H9 (cell line): ENCODE data around the gene FBN2. TPM values are rescaled to one million over a fixed set of nuclear protein-coding genes. Genes with fewer than 3 reads are reported as not detected.

ENCODE experiments used
- DNase-seq: peaks from one replicate; pipeline ENCODE4 v3.0.0-alpha.2; 2017
- H2AFZ ChIP-seq: one replicate; pipeline ENCODE4 v1.6.1; 2013; ENCODE audit warnings: mild to moderate bottlenecking, low read length, control low read depth, moderate library complexity
- H2AK5ac ChIP-seq: 2 replicates; pipeline ENCODE4 v1.6.1; 2013; ENCODE audit warnings: low read length, control low read depth, mixed read lengths; ENCODE audit not compliant: insufficient read length
- H2BK120ac ChIP-seq: one replicate; pipeline ENCODE4 v1.6.1; 2013; ENCODE audit warnings: low read depth, mild to moderate bottlenecking, low read length, control low read depth, inconsistent platforms; ENCODE audit not compliant: poor library complexity, severe bottlenecking
- H2BK12ac ChIP-seq: 2 replicates; pipeline ENCODE4 v1.6.1; 2013; ENCODE audit warnings: low read length, control low read depth, mixed read lengths, low read depth; ENCODE audit not compliant: insufficient read length
- H2BK15ac ChIP-seq: 2 replicates; pipeline ENCODE4 v1.6.1; 2013; ENCODE audit warnings: low read depth, low read length, control low read depth
- H2BK20ac ChIP-seq: one replicate; pipeline ENCODE4 v1.6.1; 2013; ENCODE audit warnings: low read depth, mild to moderate bottlenecking, low read length, control low read depth, inconsistent platforms; ENCODE audit not compliant: poor library complexity, severe bottlenecking
- H2BK5ac ChIP-seq: 2 replicates; pipeline ENCODE4 v1.6.1; 2013; ENCODE audit warnings: low read length, control low read depth, mixed read lengths; ENCODE audit not compliant: insufficient read length
- H3K14ac ChIP-seq: 2 replicates; pipeline ENCODE4 v1.6.1; 2013; ENCODE audit warnings: low read length, control low read depth; ENCODE audit not compliant: insufficient read depth
- H3K18ac ChIP-seq: 2 replicates; pipeline ENCODE4 v1.6.1; 2013; ENCODE audit warnings: low read depth, mild to moderate bottlenecking, mixed read lengths, low read length, control low read depth; ENCODE audit not compliant: insufficient read length
- H3K23ac ChIP-seq: 2 replicates; pipeline ENCODE4 v1.6.1; 2013; ENCODE audit warnings: low read length, control low read depth, mixed read lengths, low read depth; ENCODE audit not compliant: insufficient read length
- H3K23me2 ChIP-seq: 2 replicates; pipeline ENCODE4 v1.6.1; 2013; ENCODE audit warnings: low read depth, mild to moderate bottlenecking, mixed read lengths, low read length, control low read depth; ENCODE audit not compliant: insufficient read length, poor library complexity, severe bottlenecking
- H3K27ac ChIP-seq: 2 replicates; pipeline ENCODE4 v1.5.1; 2013; ENCODE audit warnings: low read length, control low read depth, mixed read lengths, low read depth; ENCODE audit not compliant: insufficient read length
- H3K27me3 ChIP-seq: 2 replicates; pipeline ENCODE4 v1.6.1; 2013; ENCODE audit warnings: low read length, control low read depth, inconsistent platforms; ENCODE audit not compliant: insufficient read depth
- H3K4ac ChIP-seq: 2 replicates; pipeline ENCODE4 v1.6.1; 2013; ENCODE audit warnings: low read depth, mild to moderate bottlenecking, control low read depth, inconsistent platforms, low read length, moderate library complexity
- H3K4me1 ChIP-seq: 2 replicates; pipeline ENCODE4 v1.6.1; 2013; ENCODE audit warnings: low read length, control low read depth, inconsistent platforms; ENCODE audit not compliant: insufficient read depth
- H3K4me2 ChIP-seq: 2 replicates; pipeline ENCODE4 v1.6.1; 2013; ENCODE audit warnings: low read length, control low read depth, mixed read lengths; ENCODE audit not compliant: insufficient read length, insufficient read depth
- H3K56ac ChIP-seq: 2 replicates; pipeline ENCODE4 v1.6.1; 2013; ENCODE audit warnings: low read depth, mild to moderate bottlenecking, mixed read lengths, low read length, control low read depth; ENCODE audit not compliant: insufficient read length
- H3K79me1 ChIP-seq: 2 replicates; pipeline ENCODE4 v1.6.1; 2013; ENCODE audit warnings: low read depth, mild to moderate bottlenecking, moderate library complexity, low read length, control low read depth, inconsistent platforms; ENCODE audit not compliant: insufficient read depth, poor library complexity, severe bottlenecking
- H3K79me2 ChIP-seq: 2 replicates; pipeline ENCODE4 v1.6.1; 2013; ENCODE audit warnings: low read length, control low read depth, inconsistent platforms; ENCODE audit not compliant: insufficient read depth
- H3K9ac ChIP-seq: 2 replicates; pipeline ENCODE4 v1.6.1; 2013; ENCODE audit warnings: low read length, control low read depth, mixed read lengths; ENCODE audit not compliant: insufficient read length; ENCODE audit errors: extremely low read depth
- H3K9me3 ChIP-seq: one replicate; pipeline ENCODE4 v1.6.1; 2013; ENCODE audit warnings: low read depth, low read length, inconsistent platforms; ENCODE audit not compliant: control insufficient read depth
- H3T11ph ChIP-seq: one replicate; pipeline ENCODE4 v1.6.1; 2013; ENCODE audit warnings: mild to moderate bottlenecking, low read length, control low read depth, inconsistent platforms
- H4K20me1 ChIP-seq: one replicate; pipeline ENCODE4 v1.6.1; 2013; ENCODE audit not compliant: control insufficient read depth, insufficient read length, insufficient read depth
- H4K5ac ChIP-seq: 2 replicates; pipeline ENCODE4 v1.6.1; 2013; ENCODE audit warnings: low read depth, mild to moderate bottlenecking, mixed read lengths, low read length, control low read depth; ENCODE audit not compliant: insufficient read length
- H4K8ac ChIP-seq: replicated peaks from 2 replicates; pipeline ENCODE4 v1.6.1; 2013; ENCODE audit warnings: low read length, control low read depth, mixed read lengths, low read depth; ENCODE audit not compliant: insufficient read length
- H4K91ac ChIP-seq: 2 replicates; pipeline ENCODE4 v1.6.1; 2013; ENCODE audit warnings: low read depth, mild to moderate bottlenecking, moderate library complexity, mixed read lengths, low read length, control low read depth; ENCODE audit not compliant: insufficient read length
- H3K27ac Mint-ChIP-seq, 3 experiments: 2 replicates in 2 of 3; 3 replicates in 1 of 3; pipeline ENCODE4 v1.8.0; 2020 to 2021; ENCODE audit warnings: mixed read lengths in 3 of 3, mild to moderate bottlenecking in 1 of 3, moderate library complexity in 1 of 3
- H3K27me3 Mint-ChIP-seq: 2 replicates; pipeline ENCODE4 v1.8.0; 2021; ENCODE audit warnings: low read depth, mild to moderate bottlenecking, moderate library complexity, mixed read lengths
- H3K36me3 Mint-ChIP-seq, 3 experiments: 2 replicates in 2 of 3; 3 replicates in 1 of 3; pipeline ENCODE4 v1.8.0; 2020 to 2021; ENCODE audit warnings: low read depth in 3 of 3, mixed read lengths in 3 of 3; ENCODE audit not compliant: insufficient read depth in 1 of 3
- H3K4me1 Mint-ChIP-seq, 2 experiments: 2 replicates each; pipeline ENCODE4 v1.8.0; 2020; ENCODE audit warnings: mixed read lengths in 2 of 2
- H3K4me3 Mint-ChIP-seq, 2 experiments: 2 replicates in 1 of 2; 3 replicates in 1 of 2; pipeline ENCODE4 v1.8.0; 2020 to 2021; ENCODE audit warnings: mild to moderate bottlenecking in 2 of 2, mixed read lengths in 2 of 2, moderate library complexity in 1 of 2
- H3K9me3 Mint-ChIP-seq, 2 experiments: 2 replicates in 1 of 2; 3 replicates in 1 of 2; pipeline ENCODE4 v1.8.0; 2020; ENCODE audit warnings: mild to moderate bottlenecking in 2 of 2, mixed read lengths in 2 of 2, moderate library complexity in 1 of 2
- CTCF ChIP-seq: fragments of 200-600 bp; sonication (generic); conservative IDR thresholded peaks from 3 replicates; pipeline ENCODE4 v1.8.0; 2021; ENCODE audit warnings: antibody characterized with exemption, mild to moderate bottlenecking
- WGBS: extraction: QIAGEN DNeasy Blood & Tissue Kit; methylation state at CpG from one replicate; pipeline ENCODE4 v1.1.7; 2013; ENCODE audit warnings: missing lambda C conversion rate, low lambda C conversion rate, mixed read lengths; ENCODE audit not compliant: insufficient read length; ENCODE audit errors: extremely low coverage; 5-methylcytosine and 5-hydroxymethylcytosine counted together
- total RNA-seq: library from RNA; stranded (reverse); gene quantifications from 2 replicates; pipeline ENCODE4 v1.2.1, GENCODE V29; 2021

Gene FBN2
- total RNA-seq, 1 experiment from 2014 or later, result 8.3 TPM

GRCh38 chr5:128403333-128403732 is 134.7 kb downstream of the FBN2 start:
- H3K27ac Mint-ChIP-seq, result no peak overlapping the region
- no peak for DNase-seq
- Histone ChIP-seq H3K14ac (no peak overlapping the region), H3K79me1 (no peaks in the 10 kb centered on the region), H2BK20ac (no peak overlapping the region), H3K4ac (no peak overlapping the region), H2BK12ac (no peak overlapping the region), H3K23me2 (no peaks in the 10 kb centered on the region), H3K9me3 (no peaks in the 10 kb centered on the region), H4K20me1 (no peaks in the 10 kb centered on the region), H2BK15ac (no peak overlapping the region), H3K9ac (no peak overlapping the region), H3K56ac (no peak overlapping the region), H3K27me3 (no peaks in the 10 kb centered on the region), H2BK5ac (no peak overlapping the region), H2AK5ac (no peak overlapping the region), H3T11ph (no peak overlapping the region), H4K8ac (no peak overlapping the region), H3K4me2 (no peak overlapping the region), H3K23ac (no peak overlapping the region), H3K27ac (no peak overlapping the region), H4K91ac (no peak overlapping the region), H4K5ac (no peak overlapping the region), H3K79me2 (no peaks in the 10 kb centered on the region), H2BK120ac (no peak overlapping the region), H3K4me1 (no peaks in the 10 kb centered on the region), H2AFZ (no peak overlapping the region), H3K18ac (no peak overlapping the region)
- no peak for TF ChIP-seq CTCF
- peaks cover 12% of the 10 kb centered on the region in 2 experiments for H3K4me1 Mint-ChIP-seq
- no CpG with 5 or more reads among the region's 4 CpGs for WGBS
- peaks cover 0 to 4% (median 2%) of the 10 kb centered on the region in 3 experiments; a peak in 2 of 7 replicates for H3K36me3 Mint-ChIP-seq
- H3K27me3 Mint-ChIP-seq, result no peaks in the 10 kb centered on the region
- no peak overlapping the region for H3K4me3 Mint-ChIP-seq
- H3K9me3 Mint-ChIP-seq, result no peaks in the 10 kb centered on the region
